NT2/D1 (cell line): ENCODE results near the gene ADGRG3.

Source experiments
- SUZ12 ChIP-seq: IDR thresholded peaks from 2 replicates; pipeline ENCODE4 v1.6.1; 2011; ENCODE audit not compliant: insufficient read length, insufficient read depth; ENCODE audit errors: extremely low read depth
- YY1 ChIP-seq: IDR thresholded peaks from 2 replicates; pipeline ENCODE4 v1.6.1; 2011; ENCODE audit not compliant: insufficient read length, insufficient read depth
- ZNF274 ChIP-seq: IDR thresholded peaks from 2 replicates; pipeline ENCODE4 v1.6.1; 2011; ENCODE audit warnings: mild to moderate bottlenecking, low read depth, low read length

DNA sequence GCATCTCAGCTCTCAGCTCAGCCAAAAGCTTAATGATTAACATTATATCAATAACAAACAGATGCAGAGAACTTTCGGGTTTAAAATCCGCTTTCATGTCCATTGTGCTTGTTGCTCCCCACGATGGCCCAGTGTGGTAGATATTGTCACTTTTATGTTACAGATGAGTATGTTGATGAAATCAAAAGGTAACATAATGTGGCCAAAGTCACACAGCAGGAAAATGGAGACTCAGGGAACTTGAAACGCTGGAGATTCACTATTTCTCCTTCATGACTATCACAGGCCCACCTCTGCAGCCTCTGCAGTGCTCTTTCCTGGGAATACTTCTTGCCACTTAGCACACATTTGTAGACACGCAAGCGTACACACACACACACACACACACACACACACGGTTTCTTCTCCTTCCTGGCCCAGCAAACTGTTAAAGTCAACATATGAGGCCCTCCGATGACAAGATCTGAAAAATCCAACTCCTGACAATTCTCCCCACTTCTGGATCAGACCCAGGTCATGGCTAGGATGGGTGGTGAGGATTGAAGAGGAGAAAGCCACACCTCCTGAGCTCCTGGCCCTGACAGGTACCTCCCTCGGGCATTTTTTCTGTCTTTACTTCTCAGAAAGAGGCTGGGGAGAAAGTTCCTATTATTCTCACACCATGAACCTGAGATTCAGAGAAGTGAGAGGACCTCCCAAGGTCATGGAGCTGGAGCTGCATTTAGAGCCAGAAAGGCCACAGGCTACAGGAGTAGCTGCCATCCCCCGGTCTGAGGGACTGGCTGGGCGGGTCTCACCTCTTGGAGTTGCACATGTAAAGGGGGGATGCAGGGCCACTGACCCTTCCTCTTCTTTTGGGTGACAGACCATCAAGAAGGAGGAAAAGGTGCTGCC is 36.2 kb downstream of the ADGRG3 start:
- TF ChIP-seq YY1 (no peak), SUZ12 (no peak), ZNF274 (no peak)
